Measurements from ENCODE around the gene POLE3. TPM values are rescaled to one million over a fixed set of nuclear protein-coding genes. Genes with fewer than 3 reads are reported as not detected.

POLE3 gene
- total and polyA plus RNA-seq, 9 of the 15 experiments (the other 6 are each of a cell fraction or from before 2014, with no cell fraction given), result 52.6 to 179 (median 110) TPM

- TF ChIP-seq TAF15 (IDR thresholded peaks at IDR 0.05; ENCODE audit: low read depth, low read length), result no peak
- TF ChIP-seq CC2D1A (IDR thresholded peaks at IDR 0.05), result peak; percentile 99
- TF ChIP-seq MEF2A (IDR thresholded peaks at IDR 0.05; ENCODE audit: control insufficient read depth, low read depth, low read length), result no peak
- no peak for TF ChIP-seq ARID3B (CRISPR knock-in tag; IDR thresholded peaks at IDR 0.05; ENCODE audit: borderline replicate concordance)
- no peak for TF ChIP-seq TRIM25 (IDR thresholded peaks at IDR 0.05; ENCODE audit: borderline replicate concordance)
- no peak for TF ChIP-seq ATF6 (CRISPR knock-in tag; IDR thresholded peaks at IDR 0.05)
- no peak for TF ChIP-seq NFE2 (IDR thresholded peaks at IDR 0.05; ENCODE audit: low read depth)
- TF ChIP-seq HLTF (IDR thresholded peaks at IDR 0.05), result no peak
- no peak for TF ChIP-seq SNAPC5 (CRISPR knock-in tag; IDR thresholded peaks at IDR 0.05)
- TF ChIP-seq MBD1 (CRISPR knock-in tag; IDR thresholded peaks at IDR 0.05), result no peak
- no peak for TF ChIP-seq ZNF780A (CRISPR knock-in tag; IDR thresholded peaks at IDR 0.05)
- 0 out of 4 replicates have a peak, but pooled peaks of 1 of the 2 experiments have one; percentile 8 for TF ChIP-seq FOXK2 (conservative IDR thresholded peaks at IDR 0.05 in 1 of 2, IDR thresholded peaks at IDR 0.05 in 1 of 2; ENCODE audit: low read depth in 2 of 2)
- TF ChIP-seq STAG1 (CRISPR knock-in tag; IDR thresholded peaks at IDR 0.05; ENCODE audit: borderline replicate concordance), result no peak
- TF ChIP-seq FOS (IDR thresholded peaks at IDR 0.05; ENCODE audit: extremely low read depth, insufficient read length), result no peak
- peak; percentile 91; the same call in 1 of the 2 replicates for TF ChIP-seq RB1 (IDR thresholded peaks at IDR 0.05; ENCODE audit: low read depth)
- TF ChIP-seq CHCHD3 (CRISPR knock-in tag; IDR thresholded peaks at IDR 0.05), result no peak
- TF ChIP-seq SIN3B (IDR thresholded peaks at IDR 0.05; ENCODE audit: low read depth), result no peak
- no peak for TF ChIP-seq NCOR1 (IDR thresholded peaks at IDR 0.05)
- peak; percentile 57; the same call in 1 of the 2 replicates for TF ChIP-seq SOX6 (IDR thresholded peaks at IDR 0.05)
- no peak for TF ChIP-seq ASH1L (IDR thresholded peaks at IDR 0.05; ENCODE audit: borderline replicate concordance, low read depth, partially characterized antibody)
- TF ChIP-seq CREM (IDR thresholded peaks at IDR 0.05; ENCODE audit: low read depth), result peak; percentile 88
- no peak for TF ChIP-seq FOXJ3 (CRISPR knock-in tag; IDR thresholded peaks at IDR 0.05)
- peak; percentile 42 for TF ChIP-seq POLR2B (IDR thresholded peaks at IDR 0.05; ENCODE audit: low read depth, partially characterized antibody)
These were observed 9.3 kb downstream of the POLE3 start, which contains the start of gene ALAD (continued) for GRCh38 chr9:113401027-113401792.
